ENCODE results near the gene CFAP46.

DNA sequence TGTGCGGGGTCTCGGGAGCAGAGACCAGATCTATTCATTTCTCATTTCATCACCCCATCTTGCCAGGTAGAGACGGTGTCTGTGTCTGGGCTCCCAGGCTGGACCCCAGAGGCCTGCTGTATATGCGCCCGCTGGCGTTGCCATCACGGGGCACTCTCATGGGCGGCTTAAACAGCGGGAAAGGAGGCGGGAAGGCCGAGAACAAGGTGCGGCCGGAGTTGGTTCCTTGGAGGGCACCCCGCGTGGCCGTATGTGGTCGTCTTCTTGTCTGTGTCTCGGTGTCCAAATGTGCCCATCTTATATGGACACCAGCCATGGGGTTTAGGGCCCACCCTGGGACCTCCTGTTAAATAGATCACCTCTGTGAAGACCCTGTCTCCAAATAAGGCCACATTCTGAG, 2.1 kb upstream of the CFAP46 start:
- TF ChIP-seq, protein P1, sequence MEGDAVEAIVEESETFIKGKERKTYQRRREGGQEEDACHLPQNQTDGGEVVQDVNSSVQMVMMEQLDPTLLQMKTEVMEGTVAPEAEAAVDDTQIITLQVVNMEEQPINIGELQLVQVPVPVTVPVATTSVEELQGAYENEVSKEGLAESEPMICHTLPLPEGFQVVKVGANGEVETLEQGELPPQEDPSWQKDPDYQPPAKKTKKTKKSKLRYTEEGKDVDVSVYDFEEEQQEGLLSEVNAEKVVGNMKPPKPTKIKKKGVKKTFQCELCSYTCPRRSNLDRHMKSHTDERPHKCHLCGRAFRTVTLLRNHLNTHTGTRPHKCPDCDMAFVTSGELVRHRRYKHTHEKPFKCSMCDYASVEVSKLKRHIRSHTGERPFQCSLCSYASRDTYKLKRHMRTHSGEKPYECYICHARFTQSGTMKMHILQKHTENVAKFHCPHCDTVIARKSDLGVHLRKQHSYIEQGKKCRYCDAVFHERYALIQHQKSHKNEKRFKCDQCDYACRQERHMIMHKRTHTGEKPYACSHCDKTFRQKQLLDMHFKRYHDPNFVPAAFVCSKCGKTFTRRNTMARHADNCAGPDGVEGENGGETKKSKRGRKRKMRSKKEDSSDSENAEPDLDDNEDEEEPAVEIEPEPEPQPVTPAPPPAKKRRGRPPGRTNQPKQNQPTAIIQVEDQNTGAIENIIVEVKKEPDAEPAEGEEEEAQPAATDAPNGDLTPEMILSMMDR (IDR thresholded peaks at IDR 0.05; ENCODE audit: insufficient read depth, low read depth, low read length) = no peak
- TF ChIP-seq EZH2 (IDR thresholded peaks at IDR 0.05; ENCODE audit: insufficient read depth, low read length) = no peak

All from astrocyte (in vitro differentiated cells and primary cell).